Dermis microvascular lymphatic vessel endothelial cell (primary cell): ENCODE measurements around the gene TAF15. TPM values are rescaled to one million over a fixed set of nuclear protein-coding genes. Genes with fewer than 3 reads are reported as not detected.

Experiments used
- DNase-seq, 2 donors: peaks; one replicate each; pipeline versions ENCODE4 v3.0.0 to v3.0.0-alpha.2; 2010; ENCODE audit warnings: low read depth in 2 of 2
- total RNA-seq: library from RNA; depleted of rRNA; stranded (reverse); fragments of >200 nt; gene quantifications from 2 replicates; pipeline ENCODE4 v1.2.1, GENCODE V29; 2014

The TAF15 gene
- total RNA-seq, 1 donor from 2014 or later: 62.6 TPM

DNA sequence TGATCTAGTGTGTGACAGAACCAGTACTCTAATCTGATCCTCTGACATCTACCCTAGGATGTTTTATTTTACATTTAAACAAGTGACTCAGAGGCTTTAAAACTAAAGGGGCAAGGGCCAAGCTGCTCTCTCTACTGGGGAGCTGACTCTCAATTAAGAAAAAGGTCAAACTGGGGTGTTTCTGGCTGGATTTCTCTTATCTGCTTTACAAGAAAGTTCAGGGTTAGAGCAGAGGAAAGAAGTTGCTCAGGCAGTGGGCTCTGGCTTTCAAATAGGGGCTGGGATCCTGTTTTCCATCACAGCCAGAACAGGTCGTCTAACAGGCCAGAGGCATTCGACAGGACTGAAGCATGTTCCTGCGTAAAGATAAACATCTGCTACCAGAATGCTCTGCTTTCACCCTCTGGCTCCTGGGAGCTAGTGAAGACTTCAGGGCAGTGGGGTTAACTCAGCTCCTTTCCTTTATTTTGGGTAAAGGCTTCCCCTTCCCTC is 22.3 kb upstream of the TAF15 start:
- no peak for DNase-seq

DNA sequence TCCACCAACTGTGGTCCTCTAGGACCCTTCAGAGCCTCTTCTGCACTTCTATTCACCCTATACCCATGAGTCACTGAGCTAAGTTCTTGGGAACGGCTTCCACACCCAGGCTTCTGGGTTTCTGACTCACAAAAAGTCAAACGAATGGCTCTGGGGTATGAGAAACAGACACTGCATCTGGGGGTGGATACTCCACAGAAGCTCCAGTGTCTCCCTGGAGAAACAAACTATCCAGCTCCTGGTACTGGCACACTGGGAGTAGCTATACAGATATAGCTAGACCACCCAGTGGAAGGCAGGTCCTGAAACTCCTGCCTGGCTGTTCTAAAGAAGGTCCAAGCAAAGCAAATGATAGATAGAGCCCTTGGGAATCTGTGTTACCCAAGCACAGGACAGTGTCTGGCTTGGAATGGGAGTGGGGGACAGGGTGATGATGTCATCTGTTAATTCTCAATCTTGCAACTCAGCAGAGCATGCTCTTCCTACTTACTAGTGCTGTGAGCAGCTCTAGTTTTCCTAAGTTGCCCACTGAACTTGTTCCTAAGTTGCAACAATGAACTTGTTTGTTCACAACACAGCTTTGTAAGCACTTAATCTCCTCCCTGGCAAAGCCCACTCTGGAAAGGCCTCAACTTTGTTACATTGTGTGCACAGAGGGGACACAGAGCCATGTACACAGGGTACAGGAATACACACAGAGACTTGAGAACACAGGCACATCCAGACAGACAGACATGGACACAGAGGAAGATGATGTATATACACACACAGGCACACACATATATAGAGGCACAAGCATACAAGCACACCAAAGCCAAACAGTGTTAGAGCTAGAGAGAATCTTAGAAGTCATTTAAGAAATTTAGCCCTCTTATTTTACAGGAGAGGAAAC is 20.6 kb upstream of the TAF15 start:
- no peak for DNase-seq

GRCh38 chr17:35790841-35791240 is 18.4 kb upstream of the TAF15 start:
- no peak for DNase-seq

DNA sequence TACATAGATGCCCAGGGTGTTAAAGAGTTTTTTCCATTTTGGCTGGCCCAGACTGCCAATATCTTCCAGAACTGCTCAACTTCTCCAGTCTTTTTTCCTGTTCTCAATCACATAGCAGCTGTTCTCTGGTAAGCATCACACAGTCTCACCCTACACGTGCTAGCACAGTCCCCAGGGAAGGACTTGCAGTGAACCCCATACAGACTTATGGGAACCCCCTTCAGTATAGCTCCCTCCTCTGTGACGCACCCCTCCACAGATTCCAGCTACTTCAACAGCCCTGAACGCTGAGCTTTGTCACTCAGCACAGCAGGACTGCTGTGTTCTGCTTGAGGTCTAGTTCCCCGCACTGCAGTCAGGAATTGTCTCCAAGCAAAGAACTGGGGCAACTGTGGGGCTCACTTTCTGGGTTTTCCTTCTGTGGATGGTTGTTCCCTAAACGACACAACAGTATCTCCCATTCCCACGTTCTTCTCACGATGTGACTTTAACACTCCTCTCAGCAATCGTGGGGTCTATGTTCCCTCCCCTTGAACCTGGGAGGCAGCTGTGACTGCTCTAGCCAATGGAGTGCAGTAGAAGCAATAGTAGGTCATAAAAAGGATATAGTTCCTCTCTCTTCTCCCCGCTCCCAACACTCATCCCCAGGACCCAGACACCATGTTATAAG is 17.5 kb upstream of the TAF15 start:
- DNase-seq: no peak

- DNase-seq: no peak
Observed at GRCh38 chr17:35793257-35793656, 16.0 kb upstream of the TAF15 start.

DNA sequence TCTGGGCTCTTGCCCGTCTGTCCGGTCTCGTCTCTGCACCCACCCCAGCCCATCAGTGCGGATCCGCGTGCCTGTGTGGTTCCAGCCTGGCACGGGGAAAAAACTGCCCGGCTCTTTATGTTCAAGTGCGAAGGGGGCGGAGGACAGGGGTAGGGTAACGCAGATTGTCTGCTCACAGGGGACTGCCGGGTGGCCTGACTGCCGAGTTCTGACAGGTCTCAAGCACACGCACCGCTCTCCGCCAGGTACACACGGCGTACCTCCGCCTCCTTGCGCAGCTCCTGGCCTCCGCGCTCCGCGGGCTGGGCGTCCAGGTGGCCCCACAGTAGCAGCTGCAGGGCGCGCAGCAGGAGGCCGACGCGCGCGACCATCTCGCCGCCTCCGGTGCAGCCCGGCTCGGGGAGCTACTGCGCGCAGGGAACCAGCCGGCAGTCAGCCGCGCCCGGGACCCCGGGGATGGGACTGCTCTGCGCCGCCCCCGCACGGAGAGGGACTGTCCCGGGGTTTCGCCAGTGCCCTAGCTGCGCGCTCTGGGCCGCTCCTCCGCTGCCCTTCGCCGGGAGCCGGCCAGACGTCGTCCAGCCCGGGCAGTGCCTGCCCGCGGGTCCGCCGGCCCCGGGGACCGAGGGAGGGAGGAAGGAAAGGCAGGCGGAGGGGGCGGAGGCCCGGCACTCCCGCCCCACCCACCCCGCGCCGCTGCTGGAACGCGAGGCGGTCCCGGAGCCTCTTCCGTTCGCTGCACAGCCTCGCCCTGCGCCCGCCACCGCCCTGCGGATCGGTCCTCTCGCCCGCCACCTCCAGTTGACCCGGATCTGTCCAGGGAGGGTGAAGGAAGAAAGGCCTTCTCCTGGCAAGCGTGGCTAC is 14.0 kb upstream of the TAF15 start, which contains the start of gene MMP28:
Gene MMP28 (minus strand): TSS at position 635 of the 864 bp plus-strand sequence. CDS start 264 bp downstream, at position 371.
- peak in 1 of 2 donors; percentile 33 for DNase-seq

DNA sequence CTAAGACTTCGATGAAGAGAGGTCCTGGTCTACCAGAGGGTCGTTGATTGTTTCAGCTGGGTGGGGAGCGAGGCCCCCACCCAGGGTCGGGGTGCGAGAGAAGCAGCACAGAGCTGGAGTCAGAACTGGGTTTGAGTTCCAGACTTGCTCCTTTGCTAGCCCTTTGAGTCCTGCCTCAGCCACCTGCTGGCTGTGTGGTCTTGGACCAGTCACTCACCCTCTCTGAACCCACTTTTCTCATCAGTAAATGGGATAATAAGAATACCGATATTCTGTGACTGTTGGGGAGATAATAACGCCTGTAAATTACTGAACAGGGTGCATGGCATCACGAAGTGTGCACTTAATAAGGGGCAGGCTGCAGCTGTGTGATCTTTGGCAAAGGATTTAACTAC is 13.4 kb upstream of the TAF15 start:
- peak in 1 of 2 donors; percentile 28 for DNase-seq

DNA sequence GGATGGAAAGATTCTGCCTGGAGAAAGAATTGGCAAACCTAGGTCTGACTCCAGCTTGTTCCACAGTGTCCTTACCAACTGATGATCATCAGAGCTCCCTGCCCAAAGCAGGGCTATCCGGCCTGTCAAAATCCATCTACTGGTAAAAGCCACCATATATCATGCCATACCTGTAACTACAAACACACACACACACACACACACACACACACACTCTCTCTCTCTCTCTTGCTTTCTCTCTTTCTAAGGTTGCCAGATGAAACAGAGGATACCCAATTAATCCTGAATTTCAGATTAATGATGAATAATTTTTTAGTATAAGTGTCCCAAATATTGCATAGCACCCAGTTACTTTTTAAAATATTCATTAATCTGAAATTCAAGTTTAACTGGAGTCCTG is 12.3 kb upstream of the TAF15 start:
- DNase-seq: no peak

DNA sequence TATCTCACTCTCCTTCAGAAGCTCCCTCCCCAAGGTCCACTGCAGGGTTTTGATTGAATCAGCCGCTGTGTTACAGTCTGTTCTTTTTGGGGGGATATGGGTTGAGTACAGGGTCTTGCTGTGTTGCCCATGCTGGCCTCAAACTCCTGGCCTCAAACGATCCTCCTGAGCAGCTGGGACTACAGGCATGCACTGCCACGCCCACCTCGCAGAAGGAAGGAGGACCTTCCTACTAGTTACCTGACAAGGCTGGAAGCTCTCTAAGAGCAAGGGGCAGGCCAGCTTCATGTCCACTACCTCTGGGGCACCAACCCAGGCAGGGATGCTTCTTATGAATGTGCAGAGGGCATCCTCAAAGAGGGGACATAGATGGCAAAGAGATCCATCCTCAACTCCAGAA is 11.9 kb upstream of the TAF15 start:
- no peak for DNase-seq

- no peak for DNase-seq
Observed at GRCh38 chr17:35797918-35798317, 11.4 kb upstream of the TAF15 start.

GRCh38 chr17:35799942-35800341 is 9.3 kb upstream of the TAF15 start:
- peak in 1 of 2 donors; percentile 59 for DNase-seq

- DNase-seq: peak in 1 of 2 donors; percentile 98
Observed at GRCh38 chr17:35801583-35802224, 7.6 kb upstream of the TAF15 start.

- peak; percentile 84 to 93 for DNase-seq
Observed at GRCh38 chr17:35804658-35805192, 4.6 kb upstream of the TAF15 start.

DNA sequence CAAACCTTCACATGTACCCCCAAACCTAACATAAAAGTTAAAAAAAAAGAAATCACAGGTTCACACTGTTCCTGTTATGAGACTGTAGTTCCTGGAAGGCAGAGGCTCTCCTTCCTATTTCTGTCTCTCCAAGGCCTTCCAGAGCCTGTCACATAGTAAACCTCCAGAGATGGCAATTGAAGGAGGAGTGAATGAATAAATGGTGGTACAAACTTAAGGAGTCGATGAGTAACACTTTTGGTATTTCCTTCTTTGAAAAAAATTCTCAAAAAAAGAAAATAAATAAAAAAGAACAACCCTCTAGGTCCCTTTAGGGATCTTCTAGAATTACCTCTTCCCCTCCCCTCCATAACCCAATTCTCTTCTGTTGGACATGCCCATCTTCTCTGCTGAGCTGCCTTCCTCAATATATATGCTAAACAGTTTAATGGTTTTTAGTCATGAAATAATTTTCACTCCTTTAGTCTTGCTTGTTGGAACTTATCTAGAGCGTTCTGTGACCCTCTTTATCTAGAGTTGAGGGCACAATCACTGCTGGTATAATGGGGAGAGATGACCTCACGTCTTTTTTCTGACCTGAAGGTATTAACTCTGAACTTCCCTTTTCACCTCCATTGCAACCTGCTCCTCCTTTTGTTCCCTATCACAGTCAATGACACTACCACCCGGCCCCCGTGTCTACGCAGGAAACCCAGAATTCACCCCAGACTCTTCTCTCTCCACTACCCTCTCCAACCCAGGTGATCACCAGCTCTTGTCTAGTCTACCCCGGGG is 1.7 kb upstream of the TAF15 start:
- no peak for DNase-seq

- DNase-seq: peak in 1 of 2 donors; percentile 7
Observed at GRCh38 chr17:35808240-35808961, 883 bp upstream of the TAF15 start.

- DNase-seq: peak in 1 of 2 donors; percentile 52
Observed at GRCh38 chr17:35809855-35810461, 674 bp downstream of the TAF15 start.

DNA sequence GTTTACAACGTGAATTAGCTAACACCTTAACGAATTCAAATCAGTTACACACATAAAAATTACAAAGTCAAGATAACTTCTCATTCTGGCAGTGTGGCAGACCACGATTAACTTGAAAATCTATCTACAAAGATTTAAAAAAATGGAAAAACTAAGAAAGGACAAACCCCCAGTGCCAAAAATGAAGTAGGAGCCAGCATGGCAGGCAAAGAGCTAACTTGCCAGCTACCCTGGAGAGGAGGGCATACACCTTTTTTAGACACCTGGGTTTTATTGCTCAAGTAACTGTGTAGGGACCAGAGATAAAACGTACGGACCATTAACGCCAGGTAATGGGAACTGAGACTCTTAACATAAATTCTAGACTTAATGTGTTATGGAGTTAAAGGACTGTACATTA is 2.5 kb downstream of the TAF15 start:
- no peak for DNase-seq

GRCh38 chr17:35812456-35812855 is 3.2 kb downstream of the TAF15 start:
- DNase-seq: no peak

DNA sequence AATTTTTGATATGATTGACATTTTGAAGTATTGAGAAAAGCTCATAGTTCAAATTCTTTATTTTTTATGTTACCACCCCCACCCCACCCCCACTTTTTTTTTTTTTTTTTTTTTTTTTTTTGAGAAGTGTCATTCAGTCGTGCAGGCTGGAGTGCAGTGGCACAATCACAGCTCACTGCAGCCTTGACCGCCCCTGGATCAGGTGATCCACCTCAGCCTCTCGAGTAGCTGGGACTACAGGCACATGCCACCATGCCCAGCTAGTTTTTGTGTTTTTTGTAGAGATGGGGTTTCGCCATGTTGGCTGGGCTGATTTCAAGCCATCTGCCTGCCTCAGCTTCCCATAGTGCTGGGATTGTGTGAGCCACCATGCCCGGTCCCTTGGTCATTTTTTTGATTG is 7.4 kb downstream of the TAF15 start:
- DNase-seq: no peak
